ENCODE measurements around the gene SYT2. TPM values are rescaled to one million over a fixed set of nuclear protein-coding genes. Genes with fewer than 3 reads are reported as not detected.

Gene SYT2
- total and polyA plus RNA-seq, 10 of the 15 experiments (the other 5 are each of a cell fraction or from before 2014, with no cell fraction given), result not detected

- DNase-seq (ENCODE audit: low read depth, low spot score) (no peak), FAIRE-seq (no peak), ATAC-seq (no peak)
- Histone ChIP-seq H3K36me3 (ENCODE audit: control insufficient read depth in 2 of 2, insufficient read depth in 2 of 2, low read length in 1 of 2) (no peaks in the 10 kb centered on the region), H3K4me3 (no peak overlapping the region), H3K4me1 (ENCODE audit: control insufficient read depth, insufficient read depth, low read length) (no peaks in the 10 kb centered on the region), H3K79me2 (ENCODE audit: control insufficient read depth, insufficient read depth, low read length) (no peaks in the 10 kb centered on the region), H3K9ac (ENCODE audit: control insufficient read depth, insufficient read depth, low read length) (no peak overlapping the region), H3K4me2 (ENCODE audit: control insufficient read depth, insufficient read depth) (no peak overlapping the region), H3K27ac (ENCODE audit: control insufficient read depth, insufficient read depth) (no peak overlapping the region), H4K20me1 (ENCODE audit: control insufficient read depth, insufficient read depth) (peaks cover 2% of the 10 kb centered on the region; the same call in 1 of the 2 replicates), H3K9me3 (replicated peaks; ENCODE audit: control insufficient read depth, insufficient read depth, low read length) (no peaks in the 10 kb centered on the region), H3K27me3 (replicated peaks in 1 of 2; ENCODE audit: control insufficient read depth in 2 of 2, insufficient read depth in 2 of 2, low read length in 1 of 2) (peaks cover 0 to 4% of the 10 kb centered on the region in 2 experiments; a peak in 2 of 4 replicates), H2AFZ (ENCODE audit: control insufficient read depth, low read depth, low read length) (no peak overlapping the region)
- RAD21 ChIA-PET (ENCODE audit: unreplicated experiment), result no interaction called here
- CTCF ChIA-PET, result interaction anchor here (1.3 to 2.2 kb wide), 2 partner anchors 9 to 28 kb away, joined by 3 to 9 read pairs; no protein-coding TSS in a partner anchor
- TF ChIP-seq ZNF622 (IDR thresholded peaks at IDR 0.05), result no peak
- TF ChIP-seq, protein P1, sequence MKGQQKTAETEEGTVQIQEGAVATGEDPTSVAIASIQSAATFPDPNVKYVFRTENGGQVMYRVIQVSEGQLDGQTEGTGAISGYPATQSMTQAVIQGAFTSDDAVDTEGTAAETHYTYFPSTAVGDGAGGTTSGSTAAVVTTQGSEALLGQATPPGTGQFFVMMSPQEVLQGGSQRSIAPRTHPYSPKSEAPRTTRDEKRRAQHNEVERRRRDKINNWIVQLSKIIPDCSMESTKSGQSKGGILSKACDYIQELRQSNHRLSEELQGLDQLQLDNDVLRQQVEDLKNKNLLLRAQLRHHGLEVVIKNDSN (IDR thresholded peaks at IDR 0.05; ENCODE audit: borderline replicate concordance, extremely low read length, insufficient read depth, low read depth, low read length), result no peak
- TF ChIP-seq ZSCAN29 (IDR thresholded peaks at IDR 0.05), result no peak
- TF ChIP-seq, protein P2, sequence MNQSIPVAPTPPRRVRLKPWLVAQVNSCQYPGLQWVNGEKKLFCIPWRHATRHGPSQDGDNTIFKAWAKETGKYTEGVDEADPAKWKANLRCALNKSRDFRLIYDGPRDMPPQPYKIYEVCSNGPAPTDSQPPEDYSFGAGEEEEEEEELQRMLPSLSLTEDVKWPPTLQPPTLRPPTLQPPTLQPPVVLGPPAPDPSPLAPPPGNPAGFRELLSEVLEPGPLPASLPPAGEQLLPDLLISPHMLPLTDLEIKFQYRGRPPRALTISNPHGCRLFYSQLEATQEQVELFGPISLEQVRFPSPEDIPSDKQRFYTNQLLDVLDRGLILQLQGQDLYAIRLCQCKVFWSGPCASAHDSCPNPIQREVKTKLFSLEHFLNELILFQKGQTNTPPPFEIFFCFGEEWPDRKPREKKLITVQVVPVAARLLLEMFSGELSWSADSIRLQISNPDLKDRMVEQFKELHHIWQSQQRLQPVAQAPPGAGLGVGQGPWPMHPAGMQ (IDR thresholded peaks at IDR 0.05; ENCODE audit: borderline replicate concordance), result no peak
- whole genome bisulfite sequencing (ENCODE audit: insufficient coverage, insufficient replicate concordance, low lambda C conversion rate, missing lambda C conversion rate), result 0% methylated on average over 2 of the region's 2 CpGs
- BruUV-seq (replicated peaks), result no TSS peak
- intact Hi-C loops (cut with micrococcal nuclease; ENCODE audit: unreplicated experiment) (no loop called here), in situ Hi-C loops (cut with MboI) (no loop called here)
- POLR2A ChIA-PET, result no interaction called here
- SMC1A ChIA-PET (ENCODE audit: uncharacterized antibody, unreplicated experiment), result interaction anchor here (0.6 to 1.0 kb wide), 2 partner anchors 12 to 363 kb away, joined by 3 to 4 read pairs; no protein-coding TSS in a partner anchor
Measured at GRCh38 chr1:202691816-202692215, 18.4 kb downstream of the SYT2 start.
